GM21390 (cell line): ENCODE measurements around the gene ELMO1.

Source experiments
- ATAC-seq: cut with Tn5 transposase; IDR thresholded peaks from one replicate; pipeline ENCODE4 v1.9.1; 2021; ENCODE audit not compliant: unreplicated experiment

The ELMO1 gene

GRCh38 chr7:37410305-37411229 is 38.1 kb downstream of the ELMO1 start:
- no peak for ATAC-seq

GRCh38 chr7:37409461-37409860 is 39.2 kb downstream of the ELMO1 start:
- peak; percentile 22 for ATAC-seq

- peak; percentile 57 for ATAC-seq
Observed at GRCh38 chr7:37408291-37409228, 40.1 kb downstream of the ELMO1 start.

- no peak for ATAC-seq
Observed at GRCh38 chr7:37405603-37406122, 43.0 kb downstream of the ELMO1 start.

- ATAC-seq: no peak
Observed at GRCh38 chr7:37405128-37405527, 43.5 kb downstream of the ELMO1 start.

- ATAC-seq: no peak
Observed at GRCh38 chr7:37399876-37400421, 48.7 kb downstream of the ELMO1 start.

- no peak for ATAC-seq
Observed at GRCh38 chr7:37398403-37398802, 50.3 kb downstream of the ELMO1 start.

- no peak for ATAC-seq
Observed at GRCh38 chr7:37395618-37396259, 52.9 kb downstream of the ELMO1 start.

GRCh38 chr7:37394158-37394557 is 54.5 kb downstream of the ELMO1 start:
- peak; percentile 62 for ATAC-seq

GRCh38 chr7:37393476-37393875 is 55.2 kb downstream of the ELMO1 start:
- no peak for ATAC-seq

GRCh38 chr7:37392673-37393017 is 56.0 kb downstream of the ELMO1 start:
- no peak for ATAC-seq

- no peak for ATAC-seq
Observed at GRCh38 chr7:37391791-37392672, 56.6 kb downstream of the ELMO1 start.

GRCh38 chr7:37390114-37390513 is 58.5 kb downstream of the ELMO1 start:
- no peak for ATAC-seq

GRCh38 chr7:37388811-37389210 is 59.9 kb downstream of the ELMO1 start:
- ATAC-seq: no peak

- no peak for ATAC-seq
Observed at GRCh38 chr7:37385787-37386186, 62.9 kb downstream of the ELMO1 start.

- ATAC-seq: no peak
Observed at GRCh38 chr7:37382546-37383088, 66.0 kb downstream of the ELMO1 start.

GRCh38 chr7:37380831-37381230 is 67.8 kb downstream of the ELMO1 start:
- ATAC-seq: no peak

GRCh38 chr7:37379546-37380277 is 69.0 kb downstream of the ELMO1 start:
- ATAC-seq: no peak

GRCh38 chr7:37377231-37377630 is 71.4 kb downstream of the ELMO1 start:
- ATAC-seq: no peak
